Stimulated activated CD8-positive, alpha-beta memory T cell treated with anti-CD3 and anti-CD28 coated beads, Interleukin-4, amount 100 ng/mL, for 48 hours (primary cell): ENCODE measurements around the gene ERO1B.

Source experiments
- DNase-seq: peaks from one replicate; pipeline ENCODE4 v3.0.0-alpha.2; 2020

ERO1B gene

GRCh38 chr1:236176337-236177336 lies 105.1 kb downstream of the ERO1B start:
- DNase-seq, result no peak

- no peak for DNase-seq
These were observed 106.0 kb downstream of the ERO1B start for GRCh38 chr1:236175642-236176336.

- no peak for DNase-seq
These were observed 108.5 kb downstream of the ERO1B start for GRCh38 chr1:236173174-236173767.

- DNase-seq, result no peak
These were observed 109.6 kb downstream of the ERO1B start for GRCh38 chr1:236172041-236172579.

GRCh38 chr1:236168716-236169429 lies 112.9 kb downstream of the ERO1B start:
- peak; percentile 36 for DNase-seq

GRCh38 chr1:236167578-236167977 lies 114.2 kb downstream of the ERO1B start:
- DNase-seq, result no peak

- no peak for DNase-seq
These were observed 114.6 kb downstream of the ERO1B start for GRCh38 chr1:236167154-236167553.

- no peak for DNase-seq
These were observed 115.7 kb downstream of the ERO1B start for GRCh38 chr1:236166041-236166440.
